Stimulated activated CD4-positive, alpha-beta T cell treated with anti-CD3 and anti-CD28 coated beads, Interleukin-4, amount 100 ng/mL, for 1 hour (primary cell): Measurements from ENCODE around the gene TASP1.
"Not testable (repeated sequence)": the region's sequence is repeated elsewhere in the genome, so short reads cannot be mapped to it uniquely, and the experiment has no call there.

Source experiments
- DNase-seq: peaks from one replicate; pipeline ENCODE4 v3.0.0-alpha.2; 2020

Gene TASP1

DNA sequence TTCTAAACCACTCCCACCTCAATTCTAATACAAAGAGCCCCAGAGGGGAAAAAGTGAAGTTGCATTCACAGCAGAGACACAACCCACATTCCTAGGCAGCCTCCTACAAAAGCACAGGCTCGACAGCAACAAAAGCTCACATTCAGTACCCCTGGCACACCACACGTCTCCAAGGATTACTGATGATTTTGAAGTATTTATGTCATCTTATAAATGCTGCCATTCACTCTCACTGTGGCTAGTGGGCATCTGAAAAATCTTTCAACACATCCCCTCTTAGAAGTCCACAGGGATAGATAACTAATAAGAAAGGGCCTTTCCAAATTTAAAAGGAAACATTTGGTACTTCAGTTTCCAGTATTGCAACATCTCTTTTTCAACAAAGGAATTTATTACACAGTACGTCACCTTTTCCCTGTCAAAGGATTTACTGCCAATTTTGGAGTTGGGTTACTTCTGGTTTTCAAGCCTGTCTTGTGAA, 146.7 kb downstream of the TASP1 start:
- DNase-seq = no peak

DNA sequence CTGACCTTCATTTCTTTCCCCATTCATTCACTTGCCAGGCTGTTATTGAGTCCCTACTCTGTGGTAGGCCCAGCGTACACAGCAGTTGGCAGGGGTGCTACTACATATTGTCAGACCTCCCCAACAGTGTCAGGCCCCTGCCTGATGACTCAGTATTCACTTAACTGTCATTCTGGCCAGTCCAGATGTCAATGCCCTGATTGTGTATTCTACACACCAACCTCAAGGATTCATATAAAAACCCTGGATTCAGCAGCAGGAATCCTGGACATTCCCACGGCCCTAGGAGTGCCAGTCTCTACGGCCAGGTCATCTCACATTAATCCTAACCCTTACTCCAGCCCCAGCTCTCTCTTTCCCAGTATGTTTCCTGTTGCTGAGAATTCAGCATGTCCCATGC, 151.5 kb downstream of the TASP1 start:
- no peak for DNase-seq

- DNase-seq = no peak
Measured at GRCh38 chr20:13486694-13487093, 152.0 kb downstream of the TASP1 start.

DNA sequence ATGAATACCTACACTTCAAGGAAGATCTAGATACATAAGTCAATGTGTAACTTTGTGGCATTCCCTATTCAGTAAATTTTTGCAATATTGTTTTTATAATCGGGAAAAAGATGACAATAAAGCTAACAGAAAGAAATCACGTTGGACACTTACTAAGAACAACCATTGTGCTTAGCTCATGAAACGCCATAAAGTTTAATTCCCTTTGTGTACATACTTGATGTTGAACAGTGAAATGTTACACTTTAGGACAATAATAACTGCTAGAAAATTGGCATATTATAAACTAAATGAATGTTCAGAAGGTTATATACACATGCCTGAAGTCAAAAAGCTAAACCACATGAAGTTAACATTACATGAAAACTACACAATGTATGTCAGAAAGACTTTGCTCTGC, 153.2 kb downstream of the TASP1 start:
- no peak for DNase-seq

DNA sequence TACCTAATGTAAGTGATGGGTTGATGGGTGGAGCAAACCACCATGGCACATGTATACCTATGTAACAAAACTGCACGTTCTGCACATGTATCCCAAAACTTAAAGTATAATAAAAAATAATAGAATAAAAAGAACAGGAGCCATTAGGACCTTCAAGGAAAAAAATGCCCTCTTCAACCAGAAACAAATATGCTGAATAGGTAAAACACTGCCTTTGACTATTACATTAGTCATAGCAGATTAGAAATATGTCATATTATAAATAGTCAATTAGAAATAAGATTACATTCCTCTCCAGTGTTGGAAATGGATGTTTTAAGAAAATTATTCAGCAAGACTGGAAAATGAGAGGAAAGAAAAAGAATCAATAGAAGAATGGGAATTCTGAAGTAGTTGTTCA, 153.7 kb downstream of the TASP1 start:
- not testable (repeated sequence) for DNase-seq

DNA sequence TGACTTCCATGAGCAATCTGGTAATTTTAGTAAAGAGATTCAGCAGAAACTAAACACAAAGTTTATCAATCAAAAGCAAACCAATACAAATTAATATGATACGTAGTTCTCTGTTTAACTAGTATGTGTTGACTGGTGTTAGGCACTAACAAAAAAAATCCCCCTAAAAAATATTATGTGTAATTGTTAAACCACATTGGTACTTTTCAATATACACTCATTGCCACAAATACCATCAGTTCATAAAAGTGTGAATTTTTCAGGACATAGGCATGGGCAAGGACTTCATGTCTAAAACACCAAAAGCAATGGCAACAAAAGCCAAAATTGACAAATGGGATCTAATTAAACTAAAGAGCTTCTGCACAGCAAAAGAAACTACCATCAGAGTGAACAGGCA, 155.3 kb downstream of the TASP1 start:
- DNase-seq = not testable (repeated sequence)

DNA sequence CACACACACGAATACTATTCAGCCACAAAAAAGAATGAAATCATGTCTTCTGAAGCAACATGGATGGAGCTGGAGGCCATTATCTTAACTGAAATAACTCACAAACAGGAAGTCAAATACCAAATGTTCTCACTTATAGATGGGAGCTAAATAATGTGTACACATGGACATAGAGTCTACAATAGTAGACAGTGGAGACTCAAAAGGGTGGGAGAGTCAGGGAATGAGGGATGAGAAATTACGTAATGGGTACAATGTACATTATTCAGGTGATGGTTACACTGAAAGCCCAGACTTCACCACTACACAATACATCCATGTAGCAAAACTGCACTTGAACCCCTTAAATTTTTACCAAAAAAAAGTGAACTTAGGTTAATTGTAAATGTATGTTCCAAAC, 160.4 kb downstream of the TASP1 start:
- no peak for DNase-seq

DNA sequence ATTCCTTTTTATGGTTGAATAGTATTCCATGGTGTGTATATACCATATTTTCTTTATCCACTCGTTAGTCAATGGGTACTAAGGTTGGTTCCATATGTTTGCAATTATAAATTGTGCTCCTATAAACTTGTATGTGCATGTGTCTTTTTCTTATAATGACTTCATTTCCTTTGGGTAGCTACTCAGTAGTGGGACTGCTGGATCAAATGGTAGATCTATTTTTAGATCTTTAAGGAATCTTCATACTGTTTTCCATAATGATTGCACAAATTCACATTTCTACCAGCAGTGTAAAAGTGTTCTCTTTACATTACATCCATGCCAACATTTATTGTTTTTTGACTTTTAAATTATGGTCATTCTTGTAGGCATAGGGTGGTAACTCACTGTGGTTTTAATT, 164.3 kb downstream of the TASP1 start:
- no peak for DNase-seq

DNA sequence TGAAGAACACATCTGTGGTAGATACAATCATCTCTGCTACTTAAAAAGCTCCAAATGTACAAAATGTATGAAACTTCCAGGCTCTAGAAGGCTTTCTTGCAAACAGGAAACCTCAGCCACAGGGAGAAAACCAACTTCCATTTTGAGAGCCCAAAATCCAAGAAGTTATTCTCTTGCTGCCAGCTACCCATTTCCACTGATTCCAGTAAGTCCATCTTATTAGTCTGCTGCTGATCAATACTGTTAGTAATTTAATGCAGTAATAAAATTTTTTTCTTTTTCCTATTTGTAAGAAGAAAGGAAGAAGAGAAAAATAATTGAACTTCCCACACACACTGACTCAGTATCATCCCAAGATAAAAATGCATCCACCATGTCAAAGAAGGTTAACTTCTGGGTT, 169.5 kb downstream of the TASP1 start:
- DNase-seq = no peak

DNA sequence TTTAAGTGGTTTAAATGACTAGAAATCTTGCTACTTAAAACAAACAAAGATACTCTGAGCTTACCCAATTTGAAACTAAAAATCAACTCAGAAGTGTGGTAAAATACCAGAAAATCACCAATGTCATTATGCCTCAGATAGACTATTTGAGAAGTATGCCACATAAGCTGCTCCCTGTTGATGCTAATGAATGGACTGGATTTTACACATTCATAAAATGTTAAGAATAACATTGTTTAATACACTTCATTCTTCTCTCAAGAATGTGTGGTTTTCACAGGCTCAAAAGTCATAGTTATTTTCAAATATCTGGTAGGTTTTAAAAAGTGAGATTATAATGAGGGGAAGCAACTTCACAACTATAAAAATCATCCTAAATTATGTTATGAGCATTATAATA, 170.6 kb downstream of the TASP1 start:
- DNase-seq = no peak

DNA sequence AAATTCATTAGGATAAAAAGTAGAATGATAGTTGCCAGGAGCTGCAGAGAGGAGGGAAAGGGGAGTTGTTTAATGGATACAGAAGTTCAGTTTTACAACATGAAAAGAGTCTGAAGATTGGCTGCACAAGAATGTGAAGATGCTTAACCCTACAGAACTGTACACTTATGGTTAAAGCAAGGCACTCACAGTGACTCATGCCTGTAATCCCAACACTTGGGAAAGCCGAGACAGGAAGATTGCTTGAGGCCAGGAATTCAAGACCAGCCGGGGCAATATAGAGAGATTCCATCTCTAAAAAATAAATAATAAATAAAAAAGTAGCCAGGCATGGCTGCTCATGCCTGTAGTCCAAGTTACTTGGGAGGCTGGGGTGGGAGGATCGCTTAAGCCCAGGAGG, 174.0 kb downstream of the TASP1 start:
- DNase-seq = no peak

GRCh38 chr20:13461849-13462458, 176.8 kb downstream of the TASP1 start:
- no peak for DNase-seq

DNA sequence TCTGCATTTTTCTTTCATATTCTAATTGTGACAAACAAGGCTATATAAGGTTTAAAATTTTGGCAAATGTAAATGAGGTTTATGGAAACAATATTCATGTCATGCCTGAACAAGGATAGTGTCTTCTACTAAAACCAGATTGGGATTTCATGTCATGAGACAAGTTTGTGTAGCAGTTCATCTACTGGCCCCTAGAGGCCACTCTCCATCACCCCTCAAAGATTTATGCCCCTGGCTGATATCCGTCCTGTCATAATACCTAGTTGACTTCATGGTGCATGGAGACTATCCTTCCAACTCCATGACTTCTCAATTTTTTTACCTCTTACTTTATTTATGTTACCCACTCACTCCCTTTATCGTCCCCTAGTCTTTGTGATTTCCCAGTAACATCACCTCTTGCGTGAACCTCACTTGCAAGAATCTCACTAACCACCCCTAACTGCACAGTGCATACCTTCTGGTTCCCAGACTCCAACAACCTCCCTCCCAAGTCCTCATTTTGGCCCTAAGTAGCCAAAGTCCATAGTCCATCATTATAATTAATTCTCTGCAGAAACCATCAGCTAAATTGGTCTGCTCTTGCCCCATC, 179.8 kb downstream of the TASP1 start:
- DNase-seq = no peak

- DNase-seq = no peak
Measured at GRCh38 chr20:13457487-13457886, 181.2 kb downstream of the TASP1 start.

DNA sequence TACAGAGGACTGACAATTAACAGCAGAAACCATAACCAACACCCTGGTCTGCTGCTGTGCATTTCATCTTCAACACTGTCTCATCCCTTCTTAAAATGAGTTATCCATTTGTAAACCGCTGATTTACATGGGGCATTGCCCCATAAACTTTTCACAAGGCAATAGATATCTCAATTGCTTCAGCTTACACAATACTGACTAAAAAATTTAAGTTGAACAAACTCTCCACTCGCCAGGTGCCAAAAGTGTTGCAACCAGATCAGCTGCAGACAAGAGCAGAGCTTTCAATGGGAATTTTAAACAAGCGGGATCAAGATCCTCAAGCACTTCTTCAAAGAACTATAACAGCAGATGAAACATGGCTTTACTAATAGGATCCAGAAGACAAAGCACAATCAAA, 183.0 kb downstream of the TASP1 start:
- no peak for DNase-seq

DNA sequence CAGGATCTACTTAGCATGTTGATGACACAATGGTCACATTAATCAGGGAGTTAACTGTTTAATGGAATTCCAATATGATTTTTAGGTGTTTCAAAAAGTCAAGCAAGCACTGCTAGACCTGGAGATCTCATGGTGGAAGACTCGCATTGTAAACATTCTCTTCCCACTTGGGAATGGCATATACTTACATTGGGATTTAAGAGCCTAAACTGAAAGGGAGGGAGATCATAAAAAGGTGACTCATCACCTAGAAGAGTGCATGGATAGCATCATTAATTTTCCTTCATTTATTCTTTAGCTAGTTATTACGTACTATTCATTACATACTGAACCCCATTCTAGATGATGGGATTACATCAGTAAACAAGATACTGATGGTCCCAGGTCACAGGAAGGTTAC, 185.4 kb downstream of the TASP1 start:
- DNase-seq = no peak

- no peak for DNase-seq
Measured at GRCh38 chr20:13452470-13453124, 186.1 kb downstream of the TASP1 start.

- DNase-seq = no peak
Measured at GRCh38 chr20:13449868-13450434, 188.8 kb downstream of the TASP1 start.

GRCh38 chr20:13447385-13448180, 191.1 kb downstream of the TASP1 start:
- no peak for DNase-seq

DNA sequence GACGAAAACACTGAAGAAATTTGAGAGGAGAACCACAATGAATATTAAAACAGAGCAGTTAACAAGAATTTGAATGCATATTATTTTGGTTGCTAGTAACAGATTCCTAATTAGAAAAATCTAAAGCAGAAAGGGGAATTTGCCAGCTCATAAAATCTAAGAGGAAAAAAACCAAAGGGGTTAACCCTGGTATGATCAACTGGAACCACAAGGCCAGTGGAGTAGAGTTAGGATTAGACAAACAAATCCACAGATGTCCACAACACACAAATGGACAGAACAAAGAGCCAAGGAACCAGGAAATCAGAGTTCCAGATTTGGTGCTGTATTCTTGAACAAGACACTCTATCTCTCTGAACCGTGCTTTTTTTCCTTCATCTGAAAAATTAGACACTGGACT, 195.0 kb downstream of the TASP1 start:
- DNase-seq = no peak

DNA sequence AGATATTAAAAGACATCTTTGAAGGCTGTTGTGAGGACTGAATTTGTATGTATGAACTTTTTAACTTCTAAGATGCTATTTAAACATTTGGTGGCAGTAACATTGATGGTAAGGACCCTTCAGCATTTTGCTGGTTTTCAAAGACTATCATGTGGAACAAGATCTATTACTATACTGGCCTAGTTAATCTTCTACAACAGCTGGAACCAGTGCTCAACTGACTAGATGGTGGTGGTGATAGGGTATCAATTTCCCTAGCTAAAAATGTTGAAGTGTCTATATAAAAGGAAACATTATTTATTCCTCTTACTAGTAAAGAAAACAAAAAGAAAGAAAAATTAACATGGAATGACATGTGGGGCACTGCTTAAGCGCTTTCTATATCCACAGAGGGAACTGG, 195.7 kb downstream of the TASP1 start:
- DNase-seq = no peak

GRCh38 chr20:13441388-13441787, 197.3 kb downstream of the TASP1 start:
- no peak for DNase-seq

DNA sequence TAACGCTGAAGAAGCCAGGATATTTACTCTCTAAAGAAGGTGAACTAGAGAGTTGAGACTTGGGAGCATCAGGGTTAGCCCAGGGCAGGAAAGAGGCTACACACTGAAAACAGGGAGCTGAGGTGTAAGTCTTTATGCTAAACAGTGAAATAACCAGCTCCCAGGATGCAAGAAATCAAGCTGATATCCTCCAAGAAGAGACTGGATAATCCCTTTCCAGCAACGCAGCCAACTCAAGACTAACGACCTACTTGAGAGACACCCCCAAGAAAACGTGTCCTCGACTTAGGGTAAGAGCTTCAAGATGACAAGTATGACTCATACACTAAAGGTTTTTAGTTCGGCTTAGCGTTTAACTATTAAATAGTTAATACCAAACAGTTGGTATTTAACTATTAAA, 202.2 kb downstream of the TASP1 start:
- DNase-seq = no peak
